OCI-LY7 (cell line): ENCODE results near the gene SOX8.

Source experiments
- EZH2phosphoT487 ChIP-seq: fragments of 200-600 bp; sonication (generic); IDR thresholded peaks from 2 replicates; pipeline ENCODE4 v1.6.1; 2018; ENCODE audit warnings: low read depth, borderline replicate concordance, mild to moderate bottlenecking, mixed run types, antibody characterized with exemption, low read length, moderate library complexity, mixed read lengths
- TF ChIP-seq, protein P1 (sequence below): fragments of 200-600 bp; sonication (generic); conservative IDR thresholded peaks from 2 replicates; pipeline ENCODE4 v1.5.1; 2014; ENCODE audit warnings: mild to moderate bottlenecking, antibody characterized with exemption, low read length, moderate library complexity, mixed read lengths

DNA sequence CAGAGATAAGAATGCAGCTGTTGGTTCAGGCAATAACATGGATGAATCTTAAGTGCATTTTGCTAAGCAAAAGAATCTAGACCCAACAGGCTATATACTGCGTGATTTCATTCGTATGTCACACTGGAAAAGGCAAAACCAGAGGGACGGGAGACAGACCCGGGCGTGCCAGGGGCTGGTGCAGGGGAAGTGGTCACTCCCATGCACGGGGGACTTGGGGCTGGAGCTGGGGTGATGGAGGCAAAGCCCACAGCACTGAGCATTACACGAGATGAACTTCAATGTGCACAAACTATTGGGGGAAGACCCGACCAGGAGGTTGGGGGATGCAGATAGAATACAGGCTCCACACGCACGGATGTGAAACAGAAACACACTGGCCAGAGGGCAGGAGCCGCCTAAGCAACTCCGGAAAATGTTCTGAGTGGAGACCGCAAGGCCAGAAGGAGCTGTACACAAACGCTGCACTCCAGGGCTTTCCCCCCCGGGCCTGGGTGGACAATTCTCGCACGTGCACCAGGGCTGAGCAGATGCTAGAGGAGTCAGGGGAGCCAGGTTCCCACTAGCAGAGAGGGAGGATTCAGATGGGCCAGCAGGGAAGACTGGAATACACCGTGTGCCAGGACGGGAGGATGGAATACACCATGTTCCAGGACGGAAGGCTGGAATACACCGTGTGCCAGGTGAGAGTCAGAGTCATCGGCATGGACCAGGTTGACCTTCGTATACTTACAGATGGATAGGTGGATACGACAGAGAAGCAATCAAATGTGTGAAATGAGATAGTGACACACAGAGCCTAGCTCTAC is 22.1 kb upstream of the SOX8 start:
- TF ChIP-seq, protein P1, sequence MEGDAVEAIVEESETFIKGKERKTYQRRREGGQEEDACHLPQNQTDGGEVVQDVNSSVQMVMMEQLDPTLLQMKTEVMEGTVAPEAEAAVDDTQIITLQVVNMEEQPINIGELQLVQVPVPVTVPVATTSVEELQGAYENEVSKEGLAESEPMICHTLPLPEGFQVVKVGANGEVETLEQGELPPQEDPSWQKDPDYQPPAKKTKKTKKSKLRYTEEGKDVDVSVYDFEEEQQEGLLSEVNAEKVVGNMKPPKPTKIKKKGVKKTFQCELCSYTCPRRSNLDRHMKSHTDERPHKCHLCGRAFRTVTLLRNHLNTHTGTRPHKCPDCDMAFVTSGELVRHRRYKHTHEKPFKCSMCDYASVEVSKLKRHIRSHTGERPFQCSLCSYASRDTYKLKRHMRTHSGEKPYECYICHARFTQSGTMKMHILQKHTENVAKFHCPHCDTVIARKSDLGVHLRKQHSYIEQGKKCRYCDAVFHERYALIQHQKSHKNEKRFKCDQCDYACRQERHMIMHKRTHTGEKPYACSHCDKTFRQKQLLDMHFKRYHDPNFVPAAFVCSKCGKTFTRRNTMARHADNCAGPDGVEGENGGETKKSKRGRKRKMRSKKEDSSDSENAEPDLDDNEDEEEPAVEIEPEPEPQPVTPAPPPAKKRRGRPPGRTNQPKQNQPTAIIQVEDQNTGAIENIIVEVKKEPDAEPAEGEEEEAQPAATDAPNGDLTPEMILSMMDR: no peak
- TF ChIP-seq EZH2phosphoT487: no peak
